Liver (tissue), 3 donors: ENCODE data around the gene RAB5B.

Experiments
- ATF3 ChIP-seq: IDR thresholded peaks from 2 replicates; pipeline ENCODE4 v1.6.1; 2016; ENCODE audit warnings: antibody characterized with exemption
- EGR1 ChIP-seq, 2 donors: IDR thresholded peaks; 2 replicates each; pipeline ENCODE4 v1.6.1; 2016 to 2018; ENCODE audit warnings: antibody characterized with exemption in 2 of 2, low read depth in 2 of 2
- FOXA1 ChIP-seq: IDR thresholded peaks from 2 replicates; pipeline ENCODE4 v1.6.1; 2016; ENCODE audit warnings: antibody characterized with exemption
- GABPA ChIP-seq, 2 donors: IDR thresholded peaks in 1 of 2; conservative IDR thresholded peaks in 1 of 2; 2 replicates each; pipeline ENCODE4 v1.6.1; 2016; ENCODE audit warnings: antibody characterized with exemption in 2 of 2, mild to moderate bottlenecking in 1 of 2, moderate library complexity in 1 of 2
- HNF4G ChIP-seq: IDR thresholded peaks from 2 replicates; pipeline ENCODE4 v1.6.1; 2016; ENCODE audit warnings: antibody characterized with exemption
- RAD21 ChIP-seq, 2 donors: IDR thresholded peaks; 2 replicates each; pipeline ENCODE4 v1.6.1; 2016; ENCODE audit warnings: antibody characterized with exemption in 2 of 2, mild to moderate bottlenecking in 2 of 2
- TAF1 ChIP-seq: conservative IDR thresholded peaks from 2 replicates; pipeline ENCODE4 v1.6.1; 2016; ENCODE audit warnings: antibody characterized with exemption, mild to moderate bottlenecking
- YY1 ChIP-seq: IDR thresholded peaks from 2 replicates; pipeline ENCODE4 v1.6.1; 2016; ENCODE audit warnings: antibody characterized with exemption, mild to moderate bottlenecking
- TF ChIP-seq, protein P1 (sequence below): fragments of 150-350 bp; IDR thresholded peaks from 2 replicates; pipeline ENCODE4 v1.5.1; 2017; ENCODE audit warnings: improper control_type of control experiment, low read depth, low read length; ENCODE audit not compliant: missing input control
- TF ChIP-seq, protein P2 (sequence below): IDR thresholded peaks from 2 replicates; pipeline ENCODE4 v1.6.1; 2016; ENCODE audit warnings: antibody characterized with exemption
- donor health status: healthy.
- donor health status: healthy.

- TF ChIP-seq, protein P1, sequence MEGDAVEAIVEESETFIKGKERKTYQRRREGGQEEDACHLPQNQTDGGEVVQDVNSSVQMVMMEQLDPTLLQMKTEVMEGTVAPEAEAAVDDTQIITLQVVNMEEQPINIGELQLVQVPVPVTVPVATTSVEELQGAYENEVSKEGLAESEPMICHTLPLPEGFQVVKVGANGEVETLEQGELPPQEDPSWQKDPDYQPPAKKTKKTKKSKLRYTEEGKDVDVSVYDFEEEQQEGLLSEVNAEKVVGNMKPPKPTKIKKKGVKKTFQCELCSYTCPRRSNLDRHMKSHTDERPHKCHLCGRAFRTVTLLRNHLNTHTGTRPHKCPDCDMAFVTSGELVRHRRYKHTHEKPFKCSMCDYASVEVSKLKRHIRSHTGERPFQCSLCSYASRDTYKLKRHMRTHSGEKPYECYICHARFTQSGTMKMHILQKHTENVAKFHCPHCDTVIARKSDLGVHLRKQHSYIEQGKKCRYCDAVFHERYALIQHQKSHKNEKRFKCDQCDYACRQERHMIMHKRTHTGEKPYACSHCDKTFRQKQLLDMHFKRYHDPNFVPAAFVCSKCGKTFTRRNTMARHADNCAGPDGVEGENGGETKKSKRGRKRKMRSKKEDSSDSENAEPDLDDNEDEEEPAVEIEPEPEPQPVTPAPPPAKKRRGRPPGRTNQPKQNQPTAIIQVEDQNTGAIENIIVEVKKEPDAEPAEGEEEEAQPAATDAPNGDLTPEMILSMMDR, result no peak
- TF ChIP-seq EGR1 (IDR thresholded peaks at IDR 0.05; ENCODE audit: low read depth in 2 of 2) (no peak), YY1 (no peak), FOXA1 (no peak), GABPA (IDR thresholded peaks at IDR 0.05 in 1 of 2, conservative IDR thresholded peaks at IDR 0.05 in 1 of 2) (no peak), ATF3 (no peak), TAF1 (no peak), RAD21 (IDR thresholded peaks at IDR 0.05) (no peak), HNF4G (no peak)
- TF ChIP-seq, protein P2, sequence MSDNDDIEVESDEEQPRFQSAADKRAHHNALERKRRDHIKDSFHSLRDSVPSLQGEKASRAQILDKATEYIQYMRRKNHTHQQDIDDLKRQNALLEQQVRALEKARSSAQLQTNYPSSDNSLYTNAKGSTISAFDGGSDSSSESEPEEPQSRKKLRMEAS, result no peak
Measured at GRCh38 chr12:55935738-55936151, 38.1 kb upstream of the RAB5B start.
